Panc1 (cell line): ENCODE data around the gene AP3D1. TPM values are rescaled to one million over a fixed set of nuclear protein-coding genes. Genes with fewer than 3 reads are reported as not detected.

Experiments
- ATAC-seq: fragments of 200-7000 bp; cut with Tn5 transposase; 2 replicates; pipeline ENCODE4 v1.9.1; 2020; ENCODE audit warnings: mild to moderate bottlenecking, moderate library complexity
- BruUV-seq: library from RNA; stranded (reverse); fragments of 400-500 nt; replicated peaks from 2 replicates; lab custom pipeline; 2021; lab: Mats Ljungman, UMichigan
- CTCF ChIA-PET: fragments of 300-600 bp; sonication (Branson Sonifier 250); formaldehyde crosslinking; loops from one replicate; lab custom pipeline; 2022; ENCODE audit warnings: antibody characterized with exemption; lab: Charles Lee
- POLR2A ChIA-PET: fragments of 300-600 bp; sonication (Branson Sonifier 250); formaldehyde crosslinking; loops from one replicate; lab custom pipeline; 2022; ENCODE audit warnings: antibody characterized with exemption; lab: Charles Lee
- DNase-seq: peaks from one replicate; pipeline ENCODE4 v3.0.0-alpha.2; 2010; ENCODE audit warnings: low read depth, low spot score
- H3K27ac ChIP-seq: 2 replicates; pipeline ENCODE4 v1.5.1; 2011; ENCODE audit warnings: mild to moderate bottlenecking, low read length, inconsistent platforms
- H3K27me3 ChIP-seq: fragments of 200-500 bp; sonication (Bioruptor generic); 2 replicates; pipeline ENCODE4 v1.6.0; 2014; ENCODE audit warnings: low read length, inconsistent platforms; ENCODE audit not compliant: control insufficient read depth, insufficient read depth
- H3K36me3 ChIP-seq: fragments of 200-500 bp; sonication (Bioruptor generic); 2 replicates; pipeline ENCODE4 v1.5.1; 2014; ENCODE audit warnings: inconsistent platforms, mild to moderate bottlenecking, low read length, moderate library complexity; ENCODE audit not compliant: control insufficient read depth, insufficient read depth
- H3K4me1 ChIP-seq: 2 replicates; pipeline ENCODE4 v1.5.1; 2011; ENCODE audit warnings: inconsistent platforms, mild to moderate bottlenecking, low read length, moderate library complexity; ENCODE audit not compliant: control insufficient read depth, insufficient read depth
- H3K4me3 ChIP-seq, 2 experiments: 2 replicates each; pipeline ENCODE4 v1.5.1; 2011 to 2012; ENCODE audit warnings: low read depth in 2 of 2, low read length in 2 of 2, mild to moderate bottlenecking in 2 of 2, inconsistent platforms in 1 of 2, moderate library complexity in 1 of 2
- H3K9me3 ChIP-seq: fragments of 200-500 bp; sonication (Bioruptor generic); 2 replicates; pipeline ENCODE4 v1.5.1; 2014; ENCODE audit warnings: low read depth, mild to moderate bottlenecking, inconsistent platforms, low read length, moderate library complexity; ENCODE audit not compliant: control insufficient read depth, insufficient read depth
- CTCF ChIP-seq: fragments of 450-650 bp; IDR thresholded peaks from 2 replicates; pipeline ENCODE4 v1.5.1; 2017; ENCODE audit warnings: mild to moderate bottlenecking
- POLR2AphosphoS5 ChIP-seq: IDR thresholded peaks from 2 replicates; pipeline ENCODE4 v1.6.1; 2012; ENCODE audit warnings: mild to moderate bottlenecking, low read depth, low read length, moderate library complexity
- SIN3A ChIP-seq: IDR thresholded peaks from 2 replicates; pipeline ENCODE4 v1.6.1; 2012; ENCODE audit warnings: low read depth, mild to moderate bottlenecking, low read length, moderate library complexity, borderline replicate concordance; ENCODE audit not compliant: insufficient read depth
- TCF7L2 ChIP-seq: IDR thresholded peaks from 2 replicates; pipeline ENCODE4 v1.6.1; 2011; ENCODE audit warnings: mild to moderate bottlenecking, low read depth, low read length, inconsistent platforms
- in situ Hi-C: cut with HindIII; loops from 2 replicates; pipeline ENCODE4 v1.10.0; 2016; ENCODE audit warnings: low sequenced_read_pairs, low pct_unique_long_range_greater_than_20kb
- intact Hi-C: fragments of 100-400 bp; cut with micrococcal nuclease; formaldehyde crosslinking; loops from one replicate; pipeline ENCODE4 v1.10.0; 2022; ENCODE audit not compliant: unreplicated experiment
- total RNA-seq: library from RNA; stranded (reverse); gene quantifications from one replicate; pipeline ENCODE4 v1.2.1, GENCODE V29; 2021; ENCODE audit not compliant: unreplicated experiment
- TF ChIP-seq, protein P1 (sequence below), 2 experiments: IDR thresholded peaks; 2 replicates each; pipeline ENCODE4 v1.6.1; 2011 to 2012; ENCODE audit warnings: low read depth in 2 of 2, control low read depth in 1 of 2, low read length in 1 of 2, mild to moderate bottlenecking in 1 of 2, moderate library complexity in 1 of 2; ENCODE audit not compliant: insufficient read depth in 1 of 2

AP3D1 gene
- total RNA-seq, 1 experiment from 2014 or later: 167 TPM

GRCh38 chr19:2190848-2191455 is 39.6 kb upstream of the AP3D1 start:
- Histone ChIP-seq H3K27ac (no peak overlapping the region), H3K9me3 (no peaks in the 10 kb centered on the region), H3K4me3 (no peak overlapping the region), H3K27me3 (no peaks in the 10 kb centered on the region), H3K36me3 (no peaks in the 10 kb centered on the region; the same call in none of the 2 replicates), H3K4me1 (no peaks in the 10 kb centered on the region)
- intact Hi-C loops: no loop called here
- in situ Hi-C loops: no loop called here
- ChIA-PET POLR2A (no interaction called here), CTCF (no interaction called here)
- no peak for TF ChIP-seq POLR2AphosphoS5
- no peak for TF ChIP-seq CTCF
- no peak for TF ChIP-seq SIN3A
- TF ChIP-seq, protein P1, sequence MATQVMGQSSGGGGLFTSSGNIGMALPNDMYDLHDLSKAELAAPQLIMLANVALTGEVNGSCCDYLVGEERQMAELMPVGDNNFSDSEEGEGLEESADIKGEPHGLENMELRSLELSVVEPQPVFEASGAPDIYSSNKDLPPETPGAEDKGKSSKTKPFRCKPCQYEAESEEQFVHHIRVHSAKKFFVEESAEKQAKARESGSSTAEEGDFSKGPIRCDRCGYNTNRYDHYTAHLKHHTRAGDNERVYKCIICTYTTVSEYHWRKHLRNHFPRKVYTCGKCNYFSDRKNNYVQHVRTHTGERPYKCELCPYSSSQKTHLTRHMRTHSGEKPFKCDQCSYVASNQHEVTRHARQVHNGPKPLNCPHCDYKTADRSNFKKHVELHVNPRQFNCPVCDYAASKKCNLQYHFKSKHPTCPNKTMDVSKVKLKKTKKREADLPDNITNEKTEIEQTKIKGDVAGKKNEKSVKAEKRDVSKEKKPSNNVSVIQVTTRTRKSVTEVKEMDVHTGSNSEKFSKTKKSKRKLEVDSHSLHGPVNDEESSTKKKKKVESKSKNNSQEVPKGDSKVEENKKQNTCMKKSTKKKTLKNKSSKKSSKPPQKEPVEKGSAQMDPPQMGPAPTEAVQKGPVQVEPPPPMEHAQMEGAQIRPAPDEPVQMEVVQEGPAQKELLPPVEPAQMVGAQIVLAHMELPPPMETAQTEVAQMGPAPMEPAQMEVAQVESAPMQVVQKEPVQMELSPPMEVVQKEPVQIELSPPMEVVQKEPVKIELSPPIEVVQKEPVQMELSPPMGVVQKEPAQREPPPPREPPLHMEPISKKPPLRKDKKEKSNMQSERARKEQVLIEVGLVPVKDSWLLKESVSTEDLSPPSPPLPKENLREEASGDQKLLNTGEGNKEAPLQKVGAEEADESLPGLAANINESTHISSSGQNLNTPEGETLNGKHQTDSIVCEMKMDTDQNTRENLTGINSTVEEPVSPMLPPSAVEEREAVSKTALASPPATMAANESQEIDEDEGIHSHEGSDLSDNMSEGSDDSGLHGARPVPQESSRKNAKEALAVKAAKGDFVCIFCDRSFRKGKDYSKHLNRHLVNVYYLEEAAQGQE (IDR thresholded peaks at IDR 0.05; ENCODE audit: insufficient read depth in 1 of 2, low read depth in 2 of 2, low read length in 1 of 2): no peak
- no peak for TF ChIP-seq TCF7L2
- DNase-seq (no peak), ATAC-seq (no peak)
- no TSS peak for BruUV-seq

- H3K27me3 ChIP-seq: no peaks in the 10 kb centered on the region
- in situ Hi-C loops (no loop called here), intact Hi-C loops (no loop called here)
- H3K36me3 ChIP-seq: no peaks in the 10 kb centered on the region; the same call in none of the 2 replicates
- no peak overlapping the region for H3K27ac ChIP-seq
- DNase-seq (no peak), ATAC-seq (no peak)
- ChIA-PET CTCF (no interaction called here), POLR2A (no interaction called here)
- no TSS peak for BruUV-seq
- H3K4me1 ChIP-seq: no peaks in the 10 kb centered on the region
- TF ChIP-seq, protein P1 (IDR thresholded peaks at IDR 0.05; ENCODE audit: insufficient read depth in 1 of 2, low read depth in 2 of 2, low read length in 1 of 2): no peak
- TF ChIP-seq SIN3A (no peak), CTCF (no peak), POLR2AphosphoS5 (no peak), TCF7L2 (no peak)
- H3K9me3 ChIP-seq: no peaks in the 10 kb centered on the region
- H3K4me3 ChIP-seq: no peak overlapping the region
These were observed 38.5 kb upstream of the AP3D1 start for GRCh38 chr19:2189880-2190279.
